Measurements from ENCODE around the gene CLDN9.
A peak's percentile ranks its signal among the peaks of the same experiment; 100 is the strongest.

CLDN9 gene

GRCh38 chr16:3023415-3023668 lies 10.6 kb downstream of the CLDN9 start:
- no peak for DNase-seq (ENCODE audit: extremely low spot score)
- POLR2A ChIA-PET: interaction anchor here (0.7 kb wide), 1 partner anchor 112 kb away, joined by 3 read pairs; the partner anchor contains the start of gene ZNF213
- TF ChIP-seq CTCF (IDR thresholded peaks at IDR 0.05; ENCODE audit: control extremely low read depth, extremely low read depth, low read depth, missing control alignments): no peak
- CTCF ChIA-PET: interaction anchor here (0.8 to 15.9 kb wide), 4 partner anchors 9 to 105 kb away, joined by 3 to 231 read pairs (median 52); no protein-coding TSS in a partner anchor

- TF ChIP-seq CTCF (IDR thresholded peaks at IDR 0.05; ENCODE audit: control extremely low read depth, extremely low read depth, low read depth, missing control alignments): no peak
- DNase-seq (ENCODE audit: extremely low spot score): peak; percentile 92
- POLR2A ChIA-PET: interaction anchor here (0.6 kb wide), 1 partner anchor 14 kb away, joined by 3 read pairs; no protein-coding TSS in a partner anchor
- CTCF ChIA-PET: interaction anchor here (0.8 to 15.9 kb wide), 5 partner anchors 9 to 105 kb away, joined by 3 to 231 read pairs (median 10); no protein-coding TSS in a partner anchor
Measured at GRCh38 chr16:3023669-3024478, 11.2 kb downstream of the CLDN9 start, which contains the start of the genes HCFC1R1 and THOC6. Gene HCFC1R1, minus strand, starts transcription at chr16:3023942. Its CDS starts 1 bp downstream, at chr16:3023941. Gene THOC6, plus strand, starts transcription at chr16:3024035. Its CDS starts 292 bp downstream, at chr16:3024327.

- ChIA-PET POLR2A (interaction anchor here (0.7 kb wide), 1 partner anchor 16 kb away, joined by 3 read pairs; no protein-coding TSS in a partner anchor), CTCF (interaction anchor here (0.8 to 15.9 kb wide), 6 partner anchors 10 to 106 kb away, joined by 3 to 231 read pairs (median 6); partner anchors contain the start of gene ZNF213)
- no peak for DNase-seq (ENCODE audit: extremely low spot score)
- no peak for TF ChIP-seq CTCF (IDR thresholded peaks at IDR 0.05; ENCODE audit: control extremely low read depth, extremely low read depth, low read depth, missing control alignments)
Measured at GRCh38 chr16:3025032-3026002, 12.6 kb downstream of the CLDN9 start.

GRCh38 chr16:3026003-3026378 lies 13.3 kb downstream of the CLDN9 start:
- ChIA-PET POLR2A (no interaction called here), CTCF (interaction anchor here (0.8 to 15.9 kb wide), 4 partner anchors 9 to 105 kb away, joined by 3 to 231 read pairs (median 92); partner anchors contain the start of gene ZNF213)

GRCh38 chr16:3026609-3027488 lies 14.1 kb downstream of the CLDN9 start:
- ChIA-PET CTCF (interaction anchor here (1.1 to 15.9 kb wide), 16 partner anchors 8 to 142 kb away, joined by 3 to 231 read pairs (median 8); partner anchors contain the start of genes CLDN9, IL32, MMP25 and ZNF213), POLR2A (no interaction called here)
- no peak for DNase-seq (ENCODE audit: extremely low spot score)
- TF ChIP-seq CTCF (IDR thresholded peaks at IDR 0.05; ENCODE audit: control extremely low read depth, extremely low read depth, low read depth, missing control alignments): no peak

More at GRCh38 chr16:3026003-3026378, 13.3 kb downstream of the CLDN9 start:
- TF ChIP-seq CTCF (IDR thresholded peaks at IDR 0.05; ENCODE audit: control extremely low read depth, extremely low read depth, low read depth, missing control alignments): no peak
- DNase-seq (ENCODE audit: extremely low spot score): no peak

Data from GM10248 (cell line).